ENCODE measurements around the gene LTBP3. TPM values are rescaled to one million over a fixed set of nuclear protein-coding genes. Genes with fewer than 3 reads are reported as not detected.
A peak's percentile ranks its signal among the peaks of the same experiment; 100 is the strongest.

The LTBP3 gene
- total and polyA plus RNA-seq, 2 of the 13 experiments (the other 11 are each of a cell fraction or from before 2014, with no cell fraction given), result 12.2 to 68.1 TPM

- ChIA-PET POLR2A (no interaction called here), CTCF (ENCODE audit: low intra/inter-chr PET ratio, low total read pairs) (no interaction called here)
- FAIRE-seq, result no peak
- in situ Hi-C loops (cut with HindIII; ENCODE audit: extremely low pct_ligation_motif_present, low pct_unique_long_range_greater_than_20kb), result no loop called here
- no peak overlapping the region for H3K9ac ChIP-seq (ENCODE audit: insufficient read depth, low read depth, low read length)
- no peaks in the 10 kb centered on the region for H4K20me1 ChIP-seq (ENCODE audit: insufficient read depth, low read length)
- ATAC-seq, result no peak
- H3K4me1 ChIP-seq (ENCODE audit: insufficient read depth, low read length), result peaks cover 15% of the 10 kb centered on the region
- TF ChIP-seq ZNF629 (CRISPR knock-in tag; conservative IDR thresholded peaks at IDR 0.05), result peak; percentile 76
- TF ChIP-seq ATF1 (CRISPR knock-in tag; IDR thresholded peaks at IDR 0.05), result no peak
- no peak overlapping the region for H3K27ac ChIP-seq (ENCODE audit: extremely low read length, insufficient read depth, low read length)
- no peak for DNase-seq (ENCODE audit: low spot score)
- intact Hi-C loops (cut with micrococcal nuclease; ENCODE audit: unreplicated experiment), result no loop called here
- H2AFZ ChIP-seq (ENCODE audit: low read length), result no peak overlapping the region
- no peaks in the 10 kb centered on the region for H3K9me3 ChIP-seq (ENCODE audit: low read length)
- no peak overlapping the region for H3K4me2 ChIP-seq (ENCODE audit: low read depth, low read length)
- H3K36me3 ChIP-seq (replicated peaks in 1 of 2; ENCODE audit: control insufficient read depth in 1 of 2, insufficient read depth in 2 of 2, low read length in 2 of 2), result no peaks in the 10 kb centered on the region
- WGBS (ENCODE audit: low lambda C conversion rate), result 85% methylated on average over 7 of the region's 8 CpGs
- no peaks in the 10 kb centered on the region for H3K27me3 ChIP-seq (ENCODE audit: control insufficient read depth in 1 of 2, insufficient read depth in 2 of 2, low read length in 2 of 2)
- no peaks in the 10 kb centered on the region for H3K79me2 ChIP-seq (ENCODE audit: insufficient read depth, low read length)
- TSS peak; percentile 54 for BruUV-seq (replicated peaks)
- H3K4me3 ChIP-seq (replicated peaks in 1 of 3; ENCODE audit: insufficient read depth in 1 of 3, low read depth in 2 of 3, low read length in 3 of 3), result no peak overlapping the region
These were observed 32.1 kb upstream of the LTBP3 start for GRCh38 chr11:65590240-65590738.

GRCh38 chr11:65589444-65590239, 31.5 kb upstream of the LTBP3 start:
- no peaks in the 10 kb centered on the region for H3K36me3 ChIP-seq (replicated peaks in 1 of 2; ENCODE audit: control insufficient read depth in 1 of 2, insufficient read depth in 2 of 2, low read length in 2 of 2)
- BruUV-seq (replicated peaks), result no TSS peak
- TF ChIP-seq KLF9 (CRISPR knock-in tag; IDR thresholded peaks at IDR 0.05; ENCODE audit: low read depth) (no peak), PRDM15 (CRISPR knock-in tag; IDR thresholded peaks at IDR 0.05) (0 out of 2 replicates have a peak, but pooled peaks have one; percentile 18)
- in situ Hi-C loops (cut with HindIII; ENCODE audit: extremely low pct_ligation_motif_present, low pct_unique_long_range_greater_than_20kb), result loop anchor here (5.0 kb wide), 1 partner anchor 47 kb away; no protein-coding TSS in a partner anchor
- no peak overlapping the region for H3K9ac ChIP-seq (ENCODE audit: insufficient read depth, low read depth, low read length)
- POLR2A ChIA-PET, result no interaction called here
- H3K27ac ChIP-seq (ENCODE audit: extremely low read length, insufficient read depth, low read length), result no peak overlapping the region
- no peaks in the 10 kb centered on the region for H3K79me2 ChIP-seq (ENCODE audit: insufficient read depth, low read length)
- H3K9me3 ChIP-seq (ENCODE audit: low read length), result no peaks in the 10 kb centered on the region
- CTCF ChIA-PET (ENCODE audit: low intra/inter-chr PET ratio, low total read pairs), result interaction anchor here (2.2 kb wide), 1 partner anchor 15 kb away, joined by 16 read pairs; no protein-coding TSS in a partner anchor
- no peak overlapping the region for H3K4me3 ChIP-seq (replicated peaks in 1 of 3; ENCODE audit: insufficient read depth in 1 of 3, low read depth in 2 of 3, low read length in 3 of 3)
- ATAC-seq (no peak), DNase-seq (ENCODE audit: low spot score) (no peak), FAIRE-seq (no peak)
- no peaks in the 10 kb centered on the region for H3K27me3 ChIP-seq (ENCODE audit: control insufficient read depth in 1 of 2, insufficient read depth in 2 of 2, low read length in 2 of 2)
- no peak overlapping the region for H2AFZ ChIP-seq (ENCODE audit: low read length)
- H3K4me1 ChIP-seq (ENCODE audit: insufficient read depth, low read length), result peaks cover 15% of the 10 kb centered on the region
- intact Hi-C loops (cut with micrococcal nuclease; ENCODE audit: unreplicated experiment), result no loop called here
- H4K20me1 ChIP-seq (ENCODE audit: insufficient read depth, low read length), result no peaks in the 10 kb centered on the region
- H3K4me2 ChIP-seq (ENCODE audit: low read depth, low read length), result no peak overlapping the region
- 100% methylated on average over 2 of the region's 9 CpGs for WGBS (ENCODE audit: low lambda C conversion rate)
